ENCODE results near the gene LEFTY2.
A peak's percentile ranks its signal among the peaks of the same experiment; 100 is the strongest.

LEFTY2 gene

DNA sequence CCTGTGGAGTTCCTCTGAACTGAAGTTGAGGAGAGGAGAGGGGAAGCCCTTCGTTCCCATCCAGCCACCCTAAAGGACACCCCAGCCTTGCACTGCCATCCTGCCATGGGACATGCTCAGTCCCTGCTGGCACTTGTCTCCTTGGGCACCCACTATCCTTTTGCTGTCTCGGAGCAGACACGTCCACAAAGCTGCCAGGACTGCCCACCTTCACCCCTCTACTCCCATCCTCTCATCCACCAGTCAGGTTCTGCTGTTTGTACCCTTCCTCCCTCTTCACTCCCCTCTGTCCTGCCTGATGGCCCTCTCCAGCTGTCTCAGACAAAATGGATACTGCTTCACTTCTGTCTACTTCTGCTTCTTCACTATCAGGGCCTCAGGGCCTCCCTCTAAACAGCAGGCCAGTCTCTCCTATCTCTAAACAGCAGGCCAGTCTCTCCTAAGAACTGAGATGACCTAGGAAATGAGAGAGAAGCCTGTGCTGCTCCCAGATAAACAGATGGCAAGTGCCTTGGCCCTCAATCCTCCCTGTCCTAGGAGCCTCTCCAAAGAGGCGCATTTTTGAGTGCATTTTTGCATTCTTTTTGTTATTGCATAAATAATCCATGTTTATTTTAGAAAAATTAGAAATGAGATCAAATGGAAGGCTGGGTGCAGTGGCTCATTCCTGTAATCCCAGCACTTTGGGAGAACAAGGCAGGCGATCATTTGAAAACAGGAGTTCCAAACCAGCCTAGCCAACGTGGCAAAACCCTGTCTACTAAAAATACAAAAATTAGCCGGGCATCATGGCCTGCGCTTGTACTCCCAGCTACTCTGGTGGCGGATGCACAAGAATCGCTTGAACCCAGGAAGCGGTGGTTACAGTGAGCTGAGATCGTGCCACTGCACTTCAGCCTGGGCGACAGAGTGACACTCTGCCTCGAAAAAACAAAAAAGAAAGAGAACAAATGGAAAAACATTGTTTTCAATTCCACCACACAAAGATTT is 12.5 kb downstream of the LEFTY2 start:
- DNase-seq, result no peak

DNA sequence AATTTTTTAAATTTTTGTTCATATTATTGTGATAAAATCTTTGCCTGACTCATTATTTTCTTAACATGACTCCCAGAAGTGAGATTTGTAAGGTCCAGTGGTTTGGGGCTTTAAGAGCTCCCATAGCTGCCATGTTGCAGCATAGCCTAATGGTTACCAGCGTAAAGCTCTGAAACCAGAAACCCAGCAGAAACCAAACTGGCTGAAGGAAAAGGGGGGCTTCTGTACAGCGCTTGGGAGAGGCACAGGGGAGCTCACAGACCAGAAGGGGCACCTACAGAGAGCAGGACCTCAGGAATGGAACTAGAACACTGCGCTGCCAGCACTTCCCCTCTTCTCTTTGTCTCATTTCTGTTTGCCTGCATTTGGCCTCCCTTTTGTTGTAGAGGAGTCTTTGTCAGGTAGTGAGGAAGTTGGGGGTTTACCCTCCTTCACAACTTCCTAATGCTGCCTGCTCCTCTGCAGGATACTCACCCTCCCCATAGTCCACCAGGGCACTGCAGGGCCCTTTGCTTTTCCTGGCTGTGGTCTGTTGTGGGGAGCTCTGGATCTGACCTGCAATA is 14.4 kb downstream of the LEFTY2 start:
- DNase-seq, result no peak

DNA sequence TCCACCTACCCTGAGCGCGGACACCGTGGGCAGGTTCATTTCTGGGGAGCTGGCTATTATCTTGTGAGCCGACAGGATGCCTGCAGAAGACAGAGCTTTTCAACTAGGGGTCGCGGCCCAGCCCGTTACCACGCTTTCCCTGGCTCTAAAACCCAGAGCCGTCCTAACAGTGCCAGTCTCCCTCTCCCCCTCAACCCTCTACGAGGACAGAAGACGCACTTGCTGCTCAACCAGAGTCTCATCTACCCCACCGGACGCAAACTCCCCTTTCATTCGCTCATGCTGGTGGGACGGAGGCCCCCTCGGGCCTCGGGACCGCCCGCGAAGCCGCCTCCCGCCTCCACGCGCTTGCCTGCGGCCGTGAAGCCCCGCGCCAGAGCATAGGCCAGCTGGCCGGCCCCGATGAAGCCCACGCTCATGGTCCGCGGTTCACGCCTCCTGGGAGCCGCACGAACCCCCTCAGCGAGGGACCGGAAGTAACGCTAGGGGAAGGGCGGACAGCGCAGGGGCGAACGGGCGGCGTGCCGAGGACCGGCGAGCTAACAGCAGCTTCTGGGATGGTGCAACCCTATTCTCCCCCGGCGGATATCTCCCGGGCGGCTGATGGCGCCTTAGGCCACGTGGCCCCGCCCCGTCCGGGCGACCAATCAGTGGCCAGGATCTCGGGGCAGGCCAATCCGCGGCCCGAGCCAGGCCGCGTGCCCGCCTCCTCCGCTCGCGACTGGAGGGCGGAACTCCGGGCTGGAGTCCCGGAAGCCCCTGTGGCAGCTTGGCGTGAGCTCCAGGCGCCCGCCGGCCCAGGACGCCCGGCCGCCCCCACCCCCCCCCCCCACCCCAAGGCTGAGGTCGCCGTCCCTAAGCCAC is 17.1 kb downstream of the LEFTY2 start, which contains the start of gene PYCR2:
TSS of gene PYCR2 (minus strand) at position 559 of the 864 bp plus-strand sequence. CDS start at position 419, 140 bp downstream.
- DNase-seq, result peak; percentile 16 to 73

DNA sequence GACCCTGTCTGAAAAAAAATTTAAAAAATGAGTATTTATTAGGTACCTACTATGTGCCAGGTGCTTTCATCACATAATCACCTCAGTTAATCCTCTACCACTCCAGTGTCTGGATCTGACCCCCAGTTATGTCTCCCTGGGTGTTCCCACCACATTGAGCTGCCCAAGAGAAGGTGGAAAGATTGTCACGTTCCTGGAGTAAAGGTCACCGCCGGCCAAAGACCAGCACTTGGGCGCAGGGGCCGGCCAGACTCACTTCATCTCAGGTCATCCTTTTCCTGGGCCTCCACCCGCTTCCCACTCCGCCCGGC is 17.7 kb downstream of the LEFTY2 start:
- DNase-seq, result no peak

DNA sequence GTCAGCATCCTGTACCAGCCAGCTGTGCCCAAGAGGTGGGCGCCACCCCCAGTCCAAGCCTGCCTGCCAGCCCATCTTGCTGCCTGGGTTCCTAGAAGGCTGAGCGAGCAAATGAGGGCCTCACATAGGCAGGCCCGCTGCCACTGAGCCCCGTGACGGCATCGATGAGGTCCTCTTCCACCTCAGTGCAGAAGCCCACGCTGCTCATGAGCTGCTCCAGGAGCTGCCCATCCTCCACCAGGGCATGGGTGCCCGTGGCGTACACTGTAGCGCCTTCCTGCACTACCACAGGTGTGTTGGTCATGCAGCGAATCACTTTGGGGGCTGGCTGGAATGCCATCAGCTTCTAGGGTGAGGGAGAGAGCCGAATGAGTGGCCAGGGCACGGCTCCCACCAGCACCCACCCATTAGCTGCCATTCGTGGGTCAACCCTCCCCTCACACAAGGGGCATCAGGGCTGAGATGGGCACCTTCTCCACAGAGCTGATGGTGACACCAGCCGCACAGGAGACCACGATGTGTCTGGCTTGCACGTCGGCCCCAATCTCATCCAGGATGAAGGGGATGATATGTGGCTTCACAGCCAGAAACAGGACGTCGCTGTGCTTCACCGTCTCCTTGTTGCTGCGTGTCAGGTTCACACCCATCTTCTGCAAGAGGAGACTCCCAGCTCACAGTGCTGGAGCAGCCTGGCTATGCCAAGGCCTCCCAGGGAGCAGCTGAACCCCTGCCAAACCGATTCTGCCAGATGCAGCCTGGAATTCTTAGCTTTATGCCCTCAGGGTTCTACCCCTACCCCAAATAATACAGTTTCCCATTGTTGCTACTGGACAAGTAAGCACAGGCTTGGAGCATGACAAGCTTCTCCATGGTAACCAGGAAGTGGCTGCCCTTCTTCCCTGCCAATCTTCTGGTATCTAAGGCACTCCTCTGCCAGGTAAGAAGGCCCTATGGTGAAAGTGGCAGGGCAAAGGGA is 19.0 kb downstream of the LEFTY2 start:
- DNase-seq, result no peak

DNA sequence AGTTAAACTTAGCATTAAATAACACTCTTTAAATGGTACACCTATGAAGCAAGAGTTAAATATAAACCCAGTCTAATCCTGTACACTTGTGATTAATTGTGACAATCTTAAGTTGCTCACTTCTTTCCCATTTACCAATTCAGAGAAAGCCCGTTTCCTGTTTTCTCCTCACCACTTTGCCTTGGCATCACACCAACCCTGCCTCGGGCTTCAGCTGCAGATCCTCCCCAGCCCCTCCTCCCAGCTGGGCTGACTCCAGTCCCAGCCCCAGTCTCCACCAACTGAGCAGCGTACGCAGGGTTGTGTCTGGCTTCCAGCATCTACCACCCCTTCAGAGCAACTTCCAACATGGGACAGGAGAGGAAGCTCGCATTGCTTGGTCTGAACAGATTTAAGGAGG is 21.1 kb downstream of the LEFTY2 start:
- no peak for DNase-seq

DNA sequence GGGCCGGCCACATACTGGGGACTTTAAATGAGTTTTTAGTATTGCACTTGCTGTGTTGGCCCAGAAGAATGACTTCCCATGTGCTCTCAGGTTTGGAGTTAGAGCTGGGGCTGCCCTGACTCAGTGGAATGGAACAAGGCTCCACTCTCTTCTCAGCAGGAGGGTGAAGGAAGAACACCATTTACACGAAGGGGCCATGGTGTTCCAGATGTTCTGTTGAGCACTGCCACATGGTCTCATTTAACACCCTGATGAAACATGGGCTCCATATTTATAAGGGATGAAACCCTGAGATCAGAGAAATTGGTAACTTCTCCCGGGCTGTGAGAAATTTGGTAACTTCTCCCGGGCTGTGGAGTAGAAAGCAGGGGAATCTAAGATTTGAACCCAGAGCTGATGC is 22.7 kb downstream of the LEFTY2 start:
- no peak for DNase-seq

DNA sequence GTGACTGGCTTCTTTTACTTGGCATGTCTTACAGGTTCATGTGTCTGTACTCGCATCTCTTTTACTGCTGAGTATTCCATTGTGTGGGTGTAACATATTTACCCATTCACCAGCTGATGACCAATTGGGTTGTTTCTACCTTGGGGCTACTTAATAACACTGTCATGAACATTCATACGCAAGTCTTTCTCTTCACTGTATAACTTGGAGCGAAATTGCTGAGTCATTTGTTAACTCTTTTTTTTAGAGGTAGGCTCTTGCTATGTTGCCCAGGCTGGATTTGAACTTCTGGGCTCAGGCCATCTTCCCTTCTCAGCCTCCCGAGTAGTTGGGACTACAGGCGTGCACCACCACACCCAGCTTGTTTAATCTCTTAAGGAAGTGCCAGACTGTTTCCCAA is 23.5 kb downstream of the LEFTY2 start:
- DNase-seq, result no peak

DNA sequence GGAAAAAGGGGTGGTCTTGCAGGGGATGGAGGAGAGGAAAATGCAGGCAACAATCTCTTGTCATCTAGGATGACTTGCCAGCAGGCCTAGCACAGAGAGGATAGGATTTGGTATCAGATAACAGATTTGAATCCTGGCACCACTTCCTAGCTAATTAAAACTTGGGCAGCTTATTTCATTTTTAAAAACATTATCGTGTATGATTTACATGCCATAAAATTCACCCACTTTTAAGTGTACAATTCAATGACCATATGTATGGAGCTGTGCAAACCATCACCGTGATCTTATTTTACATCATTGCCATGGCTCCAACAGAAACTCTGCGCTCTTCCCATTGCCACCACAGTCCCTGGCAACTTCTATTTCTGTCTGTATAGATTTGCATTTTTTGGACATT is 23.9 kb downstream of the LEFTY2 start:
- DNase-seq, result no peak

DNA sequence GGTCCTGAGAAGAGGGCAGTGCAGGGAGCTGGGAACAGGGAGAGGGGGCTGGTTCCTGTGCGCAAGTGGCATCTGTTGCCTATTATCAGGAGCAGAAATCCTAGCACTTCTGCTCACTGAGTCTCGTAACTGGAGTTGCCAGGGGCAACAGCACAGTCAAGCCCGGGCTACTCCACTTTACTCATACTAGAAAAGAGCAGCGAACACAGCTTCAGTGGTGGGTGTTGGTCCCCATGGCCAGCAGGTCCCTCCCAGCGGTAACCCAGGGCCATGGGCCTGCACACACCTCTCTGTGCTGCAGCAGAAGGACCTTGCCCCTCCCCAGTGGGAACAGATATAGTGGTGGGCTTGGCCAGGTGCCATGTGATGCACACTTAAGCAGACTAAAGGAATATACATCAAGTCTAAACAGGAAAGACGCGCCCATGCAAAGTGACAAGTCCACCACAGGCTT is 25.5 kb downstream of the LEFTY2 start:
- DNase-seq, result no peak

DNA sequence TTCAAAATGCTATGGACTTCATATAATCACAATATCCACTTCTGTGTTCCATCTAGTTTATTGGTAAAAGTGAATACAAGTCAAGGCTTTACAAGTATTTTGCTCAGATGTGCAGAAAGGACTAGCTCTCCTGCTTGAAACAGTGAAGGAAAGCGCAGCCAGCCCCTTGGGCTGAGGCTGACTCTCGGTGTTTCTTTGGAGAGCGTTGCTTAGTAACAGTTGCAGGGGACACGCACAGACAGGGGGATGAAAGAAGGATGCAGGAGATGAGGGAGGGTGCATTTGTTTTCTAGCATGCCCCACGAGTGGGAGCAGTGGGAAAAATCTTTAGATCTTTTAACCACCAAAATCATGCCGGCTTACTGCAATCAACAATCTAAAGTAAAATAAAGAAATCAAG is 26.1 kb downstream of the LEFTY2 start:
- no peak for DNase-seq

DNA sequence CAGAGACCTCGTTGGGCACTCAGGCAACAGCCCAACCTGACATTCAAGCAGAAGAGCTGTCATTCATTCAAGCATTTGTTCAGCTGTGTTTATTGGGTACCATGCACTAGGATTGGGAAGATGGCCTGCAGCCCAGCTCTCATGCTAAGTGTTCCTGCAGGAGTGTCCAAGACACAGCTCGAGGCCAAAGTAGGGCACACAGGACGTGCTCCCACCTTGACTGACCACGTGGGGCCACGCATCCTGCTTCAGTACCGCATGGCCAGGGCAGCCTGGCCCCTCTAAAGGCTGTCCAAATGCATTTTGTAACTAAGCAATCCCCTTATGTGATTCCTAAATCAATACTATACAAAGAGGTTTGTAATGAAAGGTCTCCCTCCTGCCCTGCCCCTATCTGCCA is 26.6 kb downstream of the LEFTY2 start:
- DNase-seq, result no peak

DNA sequence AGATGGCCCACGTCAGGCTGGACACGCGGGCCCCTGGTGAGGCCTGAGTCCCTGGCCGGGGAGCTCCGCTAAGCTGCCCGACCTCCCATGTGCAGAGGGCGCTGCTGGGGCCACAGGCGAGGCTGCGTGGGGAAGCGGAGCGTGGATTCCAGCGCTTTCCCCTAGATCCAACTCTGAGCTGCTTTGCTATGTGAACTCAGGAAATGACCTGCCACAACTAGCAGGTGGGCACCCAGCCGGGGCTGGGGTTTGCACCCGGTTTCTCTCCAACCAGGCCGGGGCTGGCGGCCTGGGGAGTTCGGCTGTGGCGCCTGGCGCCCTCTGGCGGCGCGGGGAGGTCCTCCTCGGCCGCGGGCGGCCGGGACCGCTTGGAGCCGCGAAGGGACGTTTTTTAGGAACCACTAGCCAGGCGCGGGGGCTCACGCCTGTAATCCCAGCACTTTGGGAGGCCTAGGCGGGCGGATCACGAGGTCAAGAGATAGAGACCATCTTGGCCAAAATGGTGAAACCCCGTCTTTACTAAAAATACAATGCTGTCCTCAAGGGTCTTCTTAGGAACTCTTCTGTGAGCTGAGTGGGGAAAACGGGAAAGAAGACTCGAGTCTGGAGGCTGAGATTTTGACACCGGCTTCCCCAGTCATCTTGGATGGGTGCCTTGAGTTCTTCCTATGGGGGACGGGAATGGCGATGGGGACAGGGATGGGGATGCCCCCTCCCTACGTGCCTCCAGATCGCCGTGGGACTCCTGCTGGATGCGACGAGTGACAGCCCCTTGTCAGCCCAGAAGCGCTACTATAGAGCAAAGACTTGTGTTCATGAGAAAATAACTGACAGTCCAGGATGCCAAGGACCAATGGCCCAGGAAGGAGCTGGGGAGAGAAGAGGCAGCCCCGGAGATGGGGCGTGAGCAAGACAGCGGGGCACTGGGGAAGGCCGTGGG is 29.6 kb downstream of the LEFTY2 start:
- DNase-seq, result no peak

DNA sequence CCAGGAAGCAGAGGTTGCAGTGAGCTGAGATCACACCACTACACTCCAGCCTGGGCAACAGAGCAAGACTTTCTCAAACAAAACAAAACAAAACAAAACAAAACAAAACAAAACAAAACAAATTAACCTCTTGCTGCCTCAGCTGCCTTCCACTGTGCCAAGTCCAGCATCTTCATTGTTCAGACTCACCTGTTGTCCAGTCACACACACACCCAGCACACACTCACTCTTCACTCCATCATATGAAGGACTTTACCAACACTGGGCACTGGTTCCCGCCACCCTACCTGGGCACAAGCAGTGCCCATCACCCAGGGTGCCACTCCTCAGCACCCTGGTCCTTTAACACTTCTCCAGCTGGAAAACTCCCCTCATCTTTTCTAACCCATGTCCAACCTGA is 31.5 kb downstream of the LEFTY2 start:
- no peak for DNase-seq

DNA sequence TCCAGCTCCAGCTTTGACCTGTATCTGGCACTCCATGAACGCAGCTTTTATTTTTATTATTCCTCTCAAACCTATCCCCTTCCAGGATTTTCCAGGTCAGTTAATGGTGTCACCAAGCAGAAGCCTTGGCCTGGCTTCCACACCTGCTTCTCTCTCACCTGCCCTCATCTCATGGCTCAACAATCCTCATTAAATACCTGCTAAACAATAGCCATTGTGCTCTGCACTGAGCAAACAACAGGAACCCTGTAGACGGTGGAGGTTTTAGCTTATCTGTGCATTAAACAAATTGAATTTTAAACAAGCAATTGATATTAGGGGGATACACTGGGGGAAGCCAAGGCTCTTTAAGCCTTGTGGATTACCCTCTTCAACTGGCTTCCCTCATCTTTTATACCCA is 32.2 kb downstream of the LEFTY2 start:
- no peak for DNase-seq

DNA sequence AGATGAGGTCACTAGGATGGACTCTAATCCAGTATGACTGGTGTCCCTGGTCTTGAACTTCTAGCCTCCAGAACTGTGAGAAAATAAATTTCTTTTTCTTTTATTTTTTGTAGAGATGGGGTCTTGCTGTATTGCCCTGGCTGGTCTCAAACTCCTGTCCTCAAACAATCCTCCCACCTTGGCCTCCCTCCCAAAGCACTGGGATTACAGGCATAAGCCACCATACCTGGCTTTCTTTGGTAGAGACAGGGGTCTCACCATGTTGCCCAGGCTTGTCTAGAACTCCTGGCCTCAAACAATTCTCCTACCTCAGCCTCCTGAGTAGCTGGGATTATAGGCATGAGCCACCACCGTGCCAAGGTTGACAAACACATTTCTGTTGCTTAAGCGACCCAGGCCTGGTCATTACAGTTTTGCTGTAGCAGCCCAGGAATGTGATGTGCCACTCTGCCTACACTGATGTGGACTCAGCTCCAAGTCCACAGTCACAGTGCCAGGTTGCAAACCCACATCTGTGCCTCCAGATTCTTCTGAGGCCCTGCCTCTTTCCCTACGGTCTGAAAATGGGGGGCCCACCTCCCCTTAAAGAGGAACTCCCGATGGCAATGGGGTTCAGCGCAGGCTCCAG is 32.9 kb downstream of the LEFTY2 start:
- DNase-seq, result no peak

DNA sequence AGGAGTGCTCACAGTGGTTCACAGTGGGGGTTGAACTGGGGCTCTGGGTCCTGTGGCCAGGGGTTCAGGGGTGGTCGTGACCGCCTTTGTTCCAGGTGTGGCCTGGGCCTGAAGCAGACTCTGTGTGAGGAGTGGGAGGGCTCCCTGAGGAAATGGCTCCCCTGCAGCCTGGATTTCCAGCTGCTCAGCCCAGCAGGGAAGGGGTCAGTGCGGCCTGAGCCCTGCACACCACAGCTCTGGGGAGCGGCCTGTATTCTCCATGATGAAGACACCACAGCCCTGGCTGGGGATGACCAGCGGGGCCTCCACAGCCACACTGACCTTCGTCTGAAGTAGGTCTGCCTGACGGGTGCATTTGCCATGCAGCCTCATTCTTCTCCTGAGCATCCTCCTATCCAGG is 33.7 kb downstream of the LEFTY2 start:
- DNase-seq, result no peak

DNA sequence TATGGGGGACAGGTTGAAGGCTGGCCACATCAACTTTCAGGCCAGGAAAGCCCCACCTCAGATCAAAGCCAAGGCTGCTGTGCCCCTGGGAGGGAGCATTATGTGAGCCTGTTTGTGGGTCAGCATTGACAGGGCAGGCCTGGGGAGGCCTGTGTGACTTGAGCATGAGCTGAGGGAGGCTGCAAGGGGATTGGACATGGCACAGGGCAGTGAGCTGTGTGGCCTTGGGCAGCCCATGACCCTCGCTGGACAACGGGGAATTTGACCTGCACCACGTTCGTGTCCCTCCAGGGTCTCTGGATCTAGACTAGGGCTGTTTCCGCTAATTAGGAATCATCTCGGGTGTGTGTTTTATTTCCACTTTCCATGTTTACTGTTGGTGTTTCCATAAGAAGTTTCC is 34.6 kb downstream of the LEFTY2 start:
- DNase-seq, result no peak

DNA sequence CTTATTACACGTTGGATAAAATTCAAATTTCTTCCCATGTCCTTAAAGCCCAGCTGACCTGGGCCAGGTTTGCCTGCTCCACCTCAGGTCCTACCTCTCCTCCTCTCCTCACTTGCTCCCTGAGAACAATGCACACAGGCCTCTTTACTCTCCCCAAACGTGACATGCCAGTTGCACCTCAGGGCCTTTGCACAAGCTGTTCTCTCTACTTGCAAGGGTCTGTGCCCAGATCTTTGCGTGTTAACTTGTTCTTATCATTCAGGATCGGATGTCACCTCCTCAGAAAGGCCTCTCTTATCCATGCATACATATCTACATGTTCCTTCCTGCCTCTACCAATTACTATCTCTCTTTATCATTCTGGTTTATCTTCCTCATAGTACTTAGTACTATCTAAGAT is 37.4 kb downstream of the LEFTY2 start:
- no peak for DNase-seq

Measured in cerebellar nuclear complex (tissue), 1 donor.